ENCODE results near the gene L3MBTL4.

L3MBTL4 gene

GRCh38 chr18:6363216-6363615, 51.5 kb downstream of the L3MBTL4 start:
- no peak for DNase-seq

DNA sequence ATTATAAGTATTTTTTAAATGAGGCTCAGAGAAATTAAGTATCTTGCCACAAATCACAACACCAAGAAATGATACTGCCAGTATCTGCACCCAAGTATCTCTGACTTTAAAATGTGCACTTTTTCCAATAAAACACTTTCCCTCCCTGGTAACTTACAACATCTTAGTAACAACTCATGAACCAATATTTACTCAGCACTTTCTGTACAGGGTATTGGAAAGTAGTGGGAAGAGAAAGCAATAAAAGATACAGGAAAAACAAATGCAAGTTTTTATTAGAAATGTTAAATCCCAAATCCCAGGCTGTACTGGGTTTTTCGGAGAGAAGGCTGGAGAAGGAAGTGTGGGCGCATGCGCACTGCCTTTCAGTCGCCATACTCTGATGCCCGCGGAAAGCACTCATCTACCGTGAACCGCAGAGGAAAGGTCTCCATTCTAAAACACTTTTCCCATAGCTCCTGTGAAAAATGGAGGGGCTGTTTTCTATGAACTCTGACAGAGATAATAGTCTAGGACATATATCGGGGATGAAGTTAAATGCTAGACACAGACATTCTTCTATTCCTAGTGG, 52.1 kb downstream of the L3MBTL4 start:
- no peak for DNase-seq

GRCh38 chr18:6357668-6358067, 57.0 kb downstream of the L3MBTL4 start:
- no peak for DNase-seq

GRCh38 chr18:6355789-6356589, 58.7 kb downstream of the L3MBTL4 start:
- no peak for DNase-seq

- DNase-seq: no peak
Measured at GRCh38 chr18:6352275-6352674, 62.4 kb downstream of the L3MBTL4 start.

GRCh38 chr18:6342990-6343389, 71.7 kb downstream of the L3MBTL4 start:
- DNase-seq: no peak

- DNase-seq: no peak
Measured at GRCh38 chr18:6341709-6342108, 73.0 kb downstream of the L3MBTL4 start.

DNA sequence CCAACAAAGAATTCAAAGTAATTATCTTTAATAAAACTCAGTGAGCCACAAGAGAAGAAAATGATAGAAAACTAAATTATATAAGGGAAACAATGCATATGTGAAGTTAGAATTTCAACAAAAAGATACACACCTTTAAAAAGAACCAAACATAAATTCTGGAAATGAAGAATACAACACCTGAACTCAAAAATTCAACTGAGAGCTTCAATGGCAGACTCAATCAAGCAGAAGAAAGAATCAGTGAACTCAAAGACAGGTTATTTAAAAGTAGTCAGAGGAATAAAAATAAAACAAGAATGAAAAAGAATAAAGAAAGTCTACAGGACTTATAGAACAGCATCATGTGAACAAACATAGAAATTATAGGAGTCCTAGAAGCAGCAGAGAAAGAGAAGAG, 73.4 kb downstream of the L3MBTL4 start:
- no peak for DNase-seq

DNA sequence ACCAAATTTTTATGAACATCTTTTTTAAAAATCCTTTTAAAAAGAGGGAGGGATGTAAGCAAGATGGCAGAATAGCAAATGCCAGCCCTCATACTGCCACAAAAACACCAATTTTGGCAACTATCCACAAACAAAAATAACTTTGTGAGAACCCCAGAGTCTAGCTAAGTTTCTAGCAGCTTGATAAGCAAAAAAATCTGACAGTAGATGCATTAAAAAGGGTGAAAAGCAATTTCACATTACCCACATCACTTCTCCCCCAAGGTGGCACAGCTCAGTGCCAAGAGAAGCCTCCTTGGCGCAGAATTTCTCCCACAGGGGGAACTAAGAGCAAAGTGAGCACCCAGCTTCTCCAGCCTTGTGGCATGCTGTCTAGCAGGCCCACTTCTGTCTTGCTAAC, 74.6 kb downstream of the L3MBTL4 start:
- no peak for DNase-seq

GRCh38 chr18:6336239-6336638, 78.5 kb downstream of the L3MBTL4 start:
- DNase-seq: no peak

DNA sequence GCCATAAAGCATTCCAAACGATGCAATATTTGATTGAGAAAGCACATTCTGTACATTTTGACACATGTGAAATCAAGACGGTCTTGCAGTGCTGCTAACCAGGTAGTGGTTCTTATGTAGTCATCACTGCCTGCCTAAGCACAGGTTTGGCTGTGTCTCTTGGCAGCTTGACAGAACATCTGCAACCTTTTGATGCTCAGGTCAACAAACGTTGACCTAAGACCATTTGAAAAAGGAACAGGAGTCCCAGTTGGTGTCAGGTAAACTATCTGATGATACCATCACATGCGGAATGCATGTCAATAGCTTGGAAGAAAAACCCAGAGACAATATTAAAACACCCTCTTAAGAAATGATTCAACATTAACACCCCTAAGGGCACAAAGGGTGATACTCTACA, 80.7 kb downstream of the L3MBTL4 start:
- no peak for DNase-seq

- DNase-seq: no peak
Measured at GRCh38 chr18:6331872-6332271, 82.8 kb downstream of the L3MBTL4 start.

GRCh38 chr18:6330786-6331185, 83.9 kb downstream of the L3MBTL4 start:
- DNase-seq: no peak

GRCh38 chr18:6328621-6329010, 86.1 kb downstream of the L3MBTL4 start:
- no peak for DNase-seq

DNA sequence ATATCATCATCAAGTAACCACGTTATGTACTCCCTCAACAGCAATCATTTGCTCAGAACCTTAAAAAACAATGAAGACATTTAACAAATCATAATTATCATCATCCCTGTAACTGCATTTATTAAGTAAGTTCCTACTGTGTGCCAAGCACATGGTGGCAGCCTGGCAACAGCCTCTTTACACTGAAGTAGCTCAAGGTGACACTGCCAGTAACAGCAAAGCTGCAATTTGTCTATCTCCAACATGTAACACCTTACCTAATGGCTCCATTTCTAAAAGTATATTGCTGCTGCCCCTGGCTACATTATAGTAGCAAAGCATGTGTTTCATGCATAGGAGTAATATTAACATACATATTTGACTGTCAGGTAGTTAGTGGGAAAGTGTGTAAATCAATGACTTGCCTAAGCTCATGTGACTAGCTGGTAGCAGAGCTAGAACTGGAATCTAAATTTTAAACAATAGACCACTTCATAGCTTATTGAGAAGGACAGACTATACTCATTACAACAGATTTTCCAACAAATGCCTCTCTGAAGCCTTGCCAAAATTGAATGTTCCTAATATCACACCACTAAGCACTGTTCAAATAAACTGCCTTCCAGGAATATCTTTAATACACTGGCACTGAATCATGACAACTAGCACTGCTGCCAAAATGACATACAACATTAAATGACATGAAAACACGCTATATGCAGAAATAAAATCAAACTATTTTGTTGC, 86.7 kb downstream of the L3MBTL4 start:
- DNase-seq: no peak

DNA sequence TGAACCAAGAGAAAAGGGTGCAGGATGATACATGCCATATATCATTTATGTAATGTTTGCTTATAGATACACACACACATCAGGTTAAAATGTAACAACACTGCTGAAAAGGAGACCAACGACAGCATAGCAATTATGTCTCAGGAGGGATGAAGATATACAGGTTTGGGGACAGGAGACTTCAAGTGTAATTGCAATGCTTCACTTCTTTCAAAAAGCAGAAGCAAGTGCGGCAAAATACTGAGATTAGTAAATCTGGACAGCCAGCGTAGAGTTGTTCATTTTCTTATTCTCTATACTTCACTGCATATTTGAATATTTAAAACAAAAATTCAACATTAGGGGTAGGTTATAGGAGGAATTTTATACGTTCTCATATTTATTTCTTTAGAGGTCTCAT, 87.2 kb downstream of the L3MBTL4 start:
- no peak for DNase-seq

DNA sequence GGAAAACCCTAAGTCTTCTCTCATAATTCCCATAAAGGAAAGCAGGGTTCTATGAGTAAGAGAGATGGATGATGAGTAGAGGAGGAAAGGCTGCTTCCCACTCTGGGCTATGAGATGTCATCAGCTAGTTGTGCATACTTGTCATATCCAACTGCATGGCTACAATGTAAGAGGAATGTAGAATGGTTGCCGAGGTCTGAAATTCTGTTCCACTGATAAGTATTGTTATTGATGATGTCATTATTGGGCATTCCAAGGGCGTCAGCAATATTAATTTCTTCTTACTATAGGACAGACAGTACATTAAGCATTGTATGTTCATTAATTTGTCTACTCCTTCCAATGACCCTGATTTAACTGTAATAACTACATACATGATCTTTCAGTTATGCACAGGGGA, 88.1 kb downstream of the L3MBTL4 start:
- no peak for DNase-seq

DNA sequence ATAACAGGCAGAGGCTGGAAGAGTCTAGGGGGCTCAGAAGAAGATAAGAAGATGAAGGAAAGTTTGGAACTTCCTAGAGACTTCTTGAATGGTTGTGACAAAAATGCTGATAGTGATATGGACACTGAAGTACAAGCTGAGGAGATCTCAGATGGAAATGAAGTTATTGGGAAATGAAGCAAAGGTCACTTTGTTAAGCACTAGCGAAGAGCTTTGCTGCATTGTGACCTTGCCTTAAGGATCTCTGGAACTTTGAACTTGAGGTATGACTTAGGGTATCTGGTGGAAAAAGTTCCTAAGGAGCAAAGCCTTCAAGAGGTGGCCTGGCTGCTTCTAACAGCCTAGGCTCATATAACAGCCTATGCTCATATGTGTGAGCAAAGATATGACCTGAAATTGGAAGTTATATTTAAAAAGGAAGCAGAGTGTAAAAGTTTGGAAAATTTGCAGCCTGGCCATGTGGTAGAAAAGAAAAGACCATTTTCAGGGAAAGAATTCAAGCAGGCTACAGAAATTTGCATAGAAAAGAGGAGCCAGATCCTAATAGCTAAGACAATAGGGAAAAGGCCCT, 91.3 kb downstream of the L3MBTL4 start:
- no peak for DNase-seq

DNA sequence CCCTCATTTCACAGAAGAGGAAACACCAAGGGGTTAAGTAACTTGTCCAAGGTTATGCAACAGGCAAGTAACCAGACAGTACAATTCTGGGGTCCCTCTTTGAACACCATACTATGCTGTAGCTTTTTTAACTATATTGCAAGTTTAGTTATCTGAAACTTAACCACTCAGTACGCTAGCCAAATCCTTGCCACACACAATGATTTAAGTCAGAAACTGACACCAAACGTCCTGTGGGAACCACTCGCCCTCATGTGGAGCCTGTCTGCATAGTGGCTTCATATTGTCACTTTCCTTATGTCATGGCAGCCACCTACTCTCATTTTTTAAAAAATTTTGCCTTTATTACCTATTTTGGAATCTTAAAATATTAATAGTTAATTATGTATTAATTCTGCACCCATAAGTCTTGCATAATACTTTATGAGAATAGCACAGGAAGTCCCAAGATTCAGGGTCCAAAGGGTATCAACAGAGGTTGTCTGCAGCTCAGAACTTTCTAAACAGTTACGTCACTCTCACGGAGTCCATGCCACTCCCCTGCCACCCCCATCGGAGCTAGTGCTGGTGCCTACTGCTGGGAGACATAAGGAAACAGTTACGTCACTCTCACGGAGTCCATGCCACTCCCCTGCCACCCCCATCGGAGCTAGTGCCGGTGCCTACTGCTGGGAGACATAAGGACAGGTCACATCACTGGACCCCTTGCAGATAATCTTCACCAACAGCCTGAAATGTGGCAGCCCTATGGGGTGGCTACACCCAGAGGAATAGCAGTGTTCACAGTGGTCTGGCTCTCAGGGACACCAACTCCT, 99.0 kb downstream of the L3MBTL4 start:
- DNase-seq: no peak

GRCh38 chr18:6313415-6313814, 101.3 kb downstream of the L3MBTL4 start:
- no peak for DNase-seq

DNA sequence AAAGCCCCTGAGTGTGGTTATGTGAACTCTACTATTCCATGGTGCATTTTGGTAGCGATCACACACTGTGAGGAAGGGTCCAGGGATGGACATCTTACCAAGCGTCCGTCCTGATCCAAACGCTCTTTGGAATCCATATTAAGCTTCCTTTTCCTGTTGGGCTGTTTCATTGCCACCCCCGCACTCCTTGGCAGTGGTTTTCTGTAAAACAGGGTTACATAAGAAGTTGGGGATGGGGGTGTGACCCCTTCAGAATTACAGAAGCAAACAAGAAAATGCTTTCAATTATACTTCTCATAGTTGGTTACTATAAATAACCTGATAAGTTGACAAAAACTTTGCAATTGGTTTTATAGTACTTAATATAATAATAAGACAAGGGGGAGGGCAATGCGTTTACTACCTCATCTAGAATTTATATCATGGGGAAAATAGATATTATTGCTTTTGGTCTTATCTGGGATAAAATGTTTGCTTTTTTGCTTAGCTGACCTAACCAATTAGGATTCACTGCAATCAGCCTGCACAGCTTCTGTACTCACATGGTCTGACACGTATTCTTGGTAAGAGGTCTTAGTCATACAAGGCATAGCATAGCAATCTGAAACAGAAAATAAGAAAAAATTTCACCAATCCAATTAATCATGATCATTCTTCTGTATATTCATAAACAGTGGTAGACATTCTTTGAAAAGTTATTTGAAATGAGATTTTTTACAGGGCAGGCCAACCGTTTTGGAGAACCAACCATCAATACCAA, 103.1 kb downstream of the L3MBTL4 start:
- no peak for DNase-seq

DNA sequence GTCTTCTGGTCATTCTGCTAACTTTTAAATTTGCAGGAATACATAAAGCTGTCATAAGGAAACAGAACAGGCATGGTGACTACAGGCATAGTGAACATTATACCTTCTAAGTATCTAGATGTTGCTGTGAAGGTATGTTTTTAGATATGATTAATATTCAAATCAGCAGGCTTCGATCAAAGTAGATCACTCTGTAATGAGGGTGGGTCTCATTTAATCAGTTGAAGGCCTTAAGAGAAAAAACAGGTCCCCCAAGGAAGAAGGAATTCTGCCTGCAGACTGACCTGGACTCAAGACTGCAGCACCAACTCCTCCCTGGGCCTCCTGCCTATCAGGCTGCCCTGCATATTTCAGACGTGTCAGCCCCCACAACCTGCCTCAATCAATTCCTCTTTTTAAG, 104.0 kb downstream of the L3MBTL4 start:
- DNase-seq: no peak

Measured in DMS 273 treated with DMSO at 0.1 percent for 48 hours (cell line).